H1 (cell line): ENCODE measurements around the gene ARMC12. TPM values are rescaled to one million over a fixed set of nuclear protein-coding genes. Genes with fewer than 3 reads are reported as not detected.
A peak's percentile ranks its signal among the peaks of the same experiment; 100 is the strongest.

Experiments used
- BRCA1 ChIP-seq: IDR thresholded peaks from 2 replicates; pipeline ENCODE4 v1.6.1; 2012; ENCODE audit warnings: low read depth, low read length, improper control_type of control experiment
- YY1 ChIP-seq: IDR thresholded peaks from 2 replicates; pipeline ENCODE4 v1.6.1; 2011; ENCODE audit warnings: low read depth, mild to moderate bottlenecking, low read length
- polyA plus RNA-seq, 7 experiments: library from polyadenylated mRNA; depleted of rRNA in 3 of 7; stranded (reverse) in 5 of 7; unstranded in 2 of 7; fragments of >200 nt in 5 of 7; fragments of 200-250 nt in 2 of 7; gene quantifications; 1 replicate in 5 of 7; 2 replicates in 1 of 7; 4 replicates in 1 of 7; pipeline versions ENCODE4 v1.2.1 to v1.2.3, GENCODE V29; 2011 to 2013; ENCODE audit warnings: missing spikeins in 2 of 7, mixed read lengths in 2 of 7
- total RNA-seq: library from RNA; stranded (reverse); fragmentation: NEBNext Ultra II Directional; extraction: Animal tissue kit (Norgen Biotek cat#: 25700); gene quantifications from 2 replicates; pipeline ENCODE4 v1.2.1, GENCODE V29; 2021
- TF ChIP-seq, protein P1 (sequence below): fragments of 300-600 bp; sonication (generic); IDR thresholded peaks from 2 replicates; pipeline ENCODE4 v1.7.1; 2012; ENCODE audit warnings: low read length, moderate library complexity, mild to moderate bottlenecking, inconsistent platforms; ENCODE audit not compliant: insufficient replicate concordance
- TF ChIP-seq, protein P2 (sequence below), 3 experiments: IDR thresholded peaks; 1 replicate in 2 of 3; 2 replicates in 1 of 3; pipeline versions ENCODE4 v1.5.1 to v1.6.1; 2011; ENCODE audit warnings: low read length in 3 of 3, mild to moderate bottlenecking in 3 of 3, inconsistent platforms in 2 of 3, low read depth in 1 of 3, moderate library complexity in 1 of 3; ENCODE audit not compliant: insufficient read depth in 1 of 3; ENCODE audit errors: control extremely low read depth in 1 of 3
- TF ChIP-seq, protein P3 (sequence below): IDR thresholded peaks from 2 replicates; pipeline ENCODE4 v1.6.1; 2012; ENCODE audit warnings: low read length, inconsistent platforms

ARMC12 gene
- total and polyA plus RNA-seq, 2 of the 8 experiments (the other 6 are each of a cell fraction or from before 2014, with no cell fraction given), result 0.86 to 3.7 TPM

DNA sequence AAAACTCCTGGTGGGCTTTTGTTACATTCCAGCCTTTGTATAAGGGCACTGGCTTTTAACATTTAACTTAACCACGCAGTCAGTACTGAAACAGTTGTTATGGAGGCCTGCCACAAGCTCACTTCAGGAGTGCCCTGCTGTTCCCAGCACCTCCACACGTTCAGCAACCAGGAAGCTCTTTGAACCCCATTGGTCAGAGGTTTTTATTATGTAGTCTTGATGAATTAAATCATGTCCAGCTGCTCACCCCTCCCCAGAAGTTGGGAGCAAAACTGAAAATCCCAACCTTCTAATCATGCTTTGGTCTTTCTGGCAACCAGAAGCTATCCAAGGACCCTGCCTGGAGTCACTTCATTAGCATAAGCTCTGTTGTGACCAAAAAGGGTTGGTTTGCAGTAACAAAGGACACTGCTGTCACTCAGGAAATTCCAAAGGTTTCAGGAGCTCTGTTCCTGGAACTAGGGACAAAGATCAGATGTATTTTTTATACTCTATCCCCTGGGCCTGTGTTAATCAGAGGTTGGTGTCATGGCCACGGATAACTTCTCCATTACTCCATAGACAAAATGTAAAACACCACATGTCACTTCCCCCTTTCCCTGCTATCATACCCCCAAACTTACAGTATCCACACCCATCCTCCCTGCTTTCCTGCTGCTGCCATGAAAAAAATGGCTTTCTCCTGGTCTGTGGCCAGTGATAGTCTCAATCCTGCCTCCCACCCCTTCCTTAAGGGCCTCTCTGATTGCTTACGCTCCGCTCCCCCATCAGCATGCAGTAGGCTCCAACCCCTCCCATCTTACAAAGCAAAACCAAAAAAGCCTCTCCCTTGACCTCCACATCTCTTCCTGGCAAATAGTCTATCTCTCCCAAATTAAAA lies 3.1 kb downstream of the ARMC12 start (continued):
- TF ChIP-seq, protein P1, sequence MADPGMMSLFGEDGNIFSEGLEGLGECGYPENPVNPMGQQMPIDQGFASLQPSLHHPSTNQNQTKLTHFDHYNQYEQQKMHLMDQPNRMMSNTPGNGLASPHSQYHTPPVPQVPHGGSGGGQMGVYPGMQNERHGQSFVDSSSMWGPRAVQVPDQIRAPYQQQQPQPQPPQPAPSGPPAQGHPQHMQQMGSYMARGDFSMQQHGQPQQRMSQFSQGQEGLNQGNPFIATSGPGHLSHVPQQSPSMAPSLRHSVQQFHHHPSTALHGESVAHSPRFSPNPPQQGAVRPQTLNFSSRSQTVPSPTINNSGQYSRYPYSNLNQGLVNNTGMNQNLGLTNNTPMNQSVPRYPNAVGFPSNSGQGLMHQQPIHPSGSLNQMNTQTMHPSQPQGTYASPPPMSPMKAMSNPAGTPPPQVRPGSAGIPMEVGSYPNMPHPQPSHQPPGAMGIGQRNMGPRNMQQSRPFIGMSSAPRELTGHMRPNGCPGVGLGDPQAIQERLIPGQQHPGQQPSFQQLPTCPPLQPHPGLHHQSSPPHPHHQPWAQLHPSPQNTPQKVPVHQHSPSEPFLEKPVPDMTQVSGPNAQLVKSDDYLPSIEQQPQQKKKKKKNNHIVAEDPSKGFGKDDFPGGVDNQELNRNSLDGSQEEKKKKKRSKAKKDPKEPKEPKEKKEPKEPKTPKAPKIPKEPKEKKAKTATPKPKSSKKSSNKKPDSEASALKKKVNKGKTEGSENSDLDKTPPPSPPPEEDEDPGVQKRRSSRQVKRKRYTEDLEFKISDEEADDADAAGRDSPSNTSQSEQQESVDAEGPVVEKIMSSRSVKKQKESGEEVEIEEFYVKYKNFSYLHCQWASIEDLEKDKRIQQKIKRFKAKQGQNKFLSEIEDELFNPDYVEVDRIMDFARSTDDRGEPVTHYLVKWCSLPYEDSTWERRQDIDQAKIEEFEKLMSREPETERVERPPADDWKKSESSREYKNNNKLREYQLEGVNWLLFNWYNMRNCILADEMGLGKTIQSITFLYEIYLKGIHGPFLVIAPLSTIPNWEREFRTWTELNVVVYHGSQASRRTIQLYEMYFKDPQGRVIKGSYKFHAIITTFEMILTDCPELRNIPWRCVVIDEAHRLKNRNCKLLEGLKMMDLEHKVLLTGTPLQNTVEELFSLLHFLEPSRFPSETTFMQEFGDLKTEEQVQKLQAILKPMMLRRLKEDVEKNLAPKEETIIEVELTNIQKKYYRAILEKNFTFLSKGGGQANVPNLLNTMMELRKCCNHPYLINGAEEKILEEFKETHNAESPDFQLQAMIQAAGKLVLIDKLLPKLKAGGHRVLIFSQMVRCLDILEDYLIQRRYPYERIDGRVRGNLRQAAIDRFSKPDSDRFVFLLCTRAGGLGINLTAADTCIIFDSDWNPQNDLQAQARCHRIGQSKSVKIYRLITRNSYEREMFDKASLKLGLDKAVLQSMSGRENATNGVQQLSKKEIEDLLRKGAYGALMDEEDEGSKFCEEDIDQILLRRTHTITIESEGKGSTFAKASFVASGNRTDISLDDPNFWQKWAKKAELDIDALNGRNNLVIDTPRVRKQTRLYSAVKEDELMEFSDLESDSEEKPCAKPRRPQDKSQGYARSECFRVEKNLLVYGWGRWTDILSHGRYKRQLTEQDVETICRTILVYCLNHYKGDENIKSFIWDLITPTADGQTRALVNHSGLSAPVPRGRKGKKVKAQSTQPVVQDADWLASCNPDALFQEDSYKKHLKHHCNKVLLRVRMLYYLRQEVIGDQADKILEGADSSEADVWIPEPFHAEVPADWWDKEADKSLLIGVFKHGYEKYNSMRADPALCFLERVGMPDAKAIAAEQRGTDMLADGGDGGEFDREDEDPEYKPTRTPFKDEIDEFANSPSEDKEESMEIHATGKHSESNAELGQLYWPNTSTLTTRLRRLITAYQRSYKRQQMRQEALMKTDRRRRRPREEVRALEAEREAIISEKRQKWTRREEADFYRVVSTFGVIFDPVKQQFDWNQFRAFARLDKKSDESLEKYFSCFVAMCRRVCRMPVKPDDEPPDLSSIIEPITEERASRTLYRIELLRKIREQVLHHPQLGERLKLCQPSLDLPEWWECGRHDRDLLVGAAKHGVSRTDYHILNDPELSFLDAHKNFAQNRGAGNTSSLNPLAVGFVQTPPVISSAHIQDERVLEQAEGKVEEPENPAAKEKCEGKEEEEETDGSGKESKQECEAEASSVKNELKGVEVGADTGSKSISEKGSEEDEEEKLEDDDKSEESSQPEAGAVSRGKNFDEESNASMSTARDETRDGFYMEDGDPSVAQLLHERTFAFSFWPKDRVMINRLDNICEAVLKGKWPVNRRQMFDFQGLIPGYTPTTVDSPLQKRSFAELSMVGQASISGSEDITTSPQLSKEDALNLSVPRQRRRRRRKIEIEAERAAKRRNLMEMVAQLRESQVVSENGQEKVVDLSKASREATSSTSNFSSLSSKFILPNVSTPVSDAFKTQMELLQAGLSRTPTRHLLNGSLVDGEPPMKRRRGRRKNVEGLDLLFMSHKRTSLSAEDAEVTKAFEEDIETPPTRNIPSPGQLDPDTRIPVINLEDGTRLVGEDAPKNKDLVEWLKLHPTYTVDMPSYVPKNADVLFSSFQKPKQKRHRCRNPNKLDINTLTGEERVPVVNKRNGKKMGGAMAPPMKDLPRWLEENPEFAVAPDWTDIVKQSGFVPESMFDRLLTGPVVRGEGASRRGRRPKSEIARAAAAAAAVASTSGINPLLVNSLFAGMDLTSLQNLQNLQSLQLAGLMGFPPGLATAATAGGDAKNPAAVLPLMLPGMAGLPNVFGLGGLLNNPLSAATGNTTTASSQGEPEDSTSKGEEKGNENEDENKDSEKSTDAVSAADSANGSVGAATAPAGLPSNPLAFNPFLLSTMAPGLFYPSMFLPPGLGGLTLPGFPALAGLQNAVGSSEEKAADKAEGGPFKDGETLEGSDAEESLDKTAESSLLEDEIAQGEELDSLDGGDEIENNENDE, result peak; percentile 62
- TF ChIP-seq BRCA1, result no peak
- TF ChIP-seq, protein P2, sequence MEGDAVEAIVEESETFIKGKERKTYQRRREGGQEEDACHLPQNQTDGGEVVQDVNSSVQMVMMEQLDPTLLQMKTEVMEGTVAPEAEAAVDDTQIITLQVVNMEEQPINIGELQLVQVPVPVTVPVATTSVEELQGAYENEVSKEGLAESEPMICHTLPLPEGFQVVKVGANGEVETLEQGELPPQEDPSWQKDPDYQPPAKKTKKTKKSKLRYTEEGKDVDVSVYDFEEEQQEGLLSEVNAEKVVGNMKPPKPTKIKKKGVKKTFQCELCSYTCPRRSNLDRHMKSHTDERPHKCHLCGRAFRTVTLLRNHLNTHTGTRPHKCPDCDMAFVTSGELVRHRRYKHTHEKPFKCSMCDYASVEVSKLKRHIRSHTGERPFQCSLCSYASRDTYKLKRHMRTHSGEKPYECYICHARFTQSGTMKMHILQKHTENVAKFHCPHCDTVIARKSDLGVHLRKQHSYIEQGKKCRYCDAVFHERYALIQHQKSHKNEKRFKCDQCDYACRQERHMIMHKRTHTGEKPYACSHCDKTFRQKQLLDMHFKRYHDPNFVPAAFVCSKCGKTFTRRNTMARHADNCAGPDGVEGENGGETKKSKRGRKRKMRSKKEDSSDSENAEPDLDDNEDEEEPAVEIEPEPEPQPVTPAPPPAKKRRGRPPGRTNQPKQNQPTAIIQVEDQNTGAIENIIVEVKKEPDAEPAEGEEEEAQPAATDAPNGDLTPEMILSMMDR (IDR thresholded peaks at IDR 0.05; ENCODE audit: control extremely low read depth in 1 of 3, insufficient read depth in 1 of 3, low read depth in 1 of 3, low read length in 3 of 3), result no peak
- TF ChIP-seq, protein P3, sequence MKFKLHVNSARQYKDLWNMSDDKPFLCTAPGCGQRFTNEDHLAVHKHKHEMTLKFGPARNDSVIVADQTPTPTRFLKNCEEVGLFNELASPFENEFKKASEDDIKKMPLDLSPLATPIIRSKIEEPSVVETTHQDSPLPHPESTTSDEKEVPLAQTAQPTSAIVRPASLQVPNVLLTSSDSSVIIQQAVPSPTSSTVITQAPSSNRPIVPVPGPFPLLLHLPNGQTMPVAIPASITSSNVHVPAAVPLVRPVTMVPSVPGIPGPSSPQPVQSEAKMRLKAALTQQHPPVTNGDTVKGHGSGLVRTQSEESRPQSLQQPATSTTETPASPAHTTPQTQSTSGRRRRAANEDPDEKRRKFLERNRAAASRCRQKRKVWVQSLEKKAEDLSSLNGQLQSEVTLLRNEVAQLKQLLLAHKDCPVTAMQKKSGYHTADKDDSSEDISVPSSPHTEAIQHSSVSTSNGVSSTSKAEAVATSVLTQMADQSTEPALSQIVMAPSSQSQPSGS, result peak; percentile 35; the same call in 1 of the 2 replicates
- no peak for TF ChIP-seq YY1
